Measurements from ENCODE around the gene KCNJ1.
A peak's percentile ranks its signal among the peaks of the same experiment; 100 is the strongest.

The KCNJ1 gene

DNA sequence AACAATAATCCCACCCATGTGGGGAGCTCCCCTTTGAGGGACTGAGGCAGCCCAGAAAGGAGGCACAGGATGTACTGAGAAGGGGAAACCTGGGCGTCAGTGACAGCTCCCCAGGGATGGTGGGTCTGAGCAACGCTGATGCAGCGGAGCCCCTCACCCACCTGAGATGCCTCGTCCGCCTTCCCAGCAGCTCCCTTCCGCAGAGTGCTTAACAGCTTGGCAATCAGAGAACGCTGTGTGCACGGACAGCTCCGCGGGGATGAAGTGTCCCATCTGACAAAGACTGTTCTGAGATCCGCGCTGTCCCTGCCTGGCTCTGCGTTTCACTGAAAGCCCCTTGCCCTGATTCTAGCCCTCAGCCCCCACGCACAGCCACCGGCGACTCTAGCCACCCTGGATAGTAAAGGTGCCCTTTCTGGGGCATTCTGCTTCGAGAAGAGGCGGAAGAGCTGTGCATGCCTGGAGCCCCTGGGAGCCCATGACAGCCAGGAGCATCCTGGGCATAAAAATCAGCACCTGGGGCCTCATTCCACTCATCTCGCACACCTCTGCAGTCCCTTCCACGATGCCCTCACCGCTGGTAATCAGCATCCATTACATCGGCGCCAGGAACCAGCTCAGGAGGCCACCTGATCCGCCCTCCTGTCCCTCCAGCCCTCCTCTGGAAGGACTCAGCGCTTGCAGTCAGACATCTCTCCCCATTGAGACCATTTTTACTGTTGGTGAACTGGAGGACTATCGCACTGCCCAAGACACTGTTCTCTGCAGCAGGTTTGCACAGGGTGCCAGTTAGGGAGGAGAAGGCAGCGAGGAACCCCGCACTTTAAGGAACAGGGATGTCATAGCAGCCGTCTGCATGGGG is 34.8 kb upstream of the KCNJ1 start:
- no peak for DNase-seq

DNA sequence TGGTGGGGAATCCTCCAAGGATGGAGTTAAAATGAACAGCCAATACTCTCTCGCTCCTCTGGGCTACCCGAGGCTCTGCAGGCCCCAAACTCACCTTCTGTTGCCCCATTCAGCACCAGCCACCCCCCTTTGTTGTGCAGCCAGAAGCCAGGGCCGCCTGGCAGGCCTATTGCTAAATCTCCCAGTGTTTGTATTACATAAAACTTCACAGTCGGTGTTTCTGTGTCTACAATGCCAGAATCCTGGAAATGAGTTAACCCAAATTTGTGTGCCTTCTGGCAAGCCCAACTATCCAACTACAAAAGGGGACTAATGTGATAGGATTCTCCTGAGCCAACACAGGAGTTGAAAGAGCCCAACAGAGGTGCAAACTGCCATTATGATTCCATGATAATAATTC is 33.4 kb upstream of the KCNJ1 start:
- no peak for DNase-seq

DNA sequence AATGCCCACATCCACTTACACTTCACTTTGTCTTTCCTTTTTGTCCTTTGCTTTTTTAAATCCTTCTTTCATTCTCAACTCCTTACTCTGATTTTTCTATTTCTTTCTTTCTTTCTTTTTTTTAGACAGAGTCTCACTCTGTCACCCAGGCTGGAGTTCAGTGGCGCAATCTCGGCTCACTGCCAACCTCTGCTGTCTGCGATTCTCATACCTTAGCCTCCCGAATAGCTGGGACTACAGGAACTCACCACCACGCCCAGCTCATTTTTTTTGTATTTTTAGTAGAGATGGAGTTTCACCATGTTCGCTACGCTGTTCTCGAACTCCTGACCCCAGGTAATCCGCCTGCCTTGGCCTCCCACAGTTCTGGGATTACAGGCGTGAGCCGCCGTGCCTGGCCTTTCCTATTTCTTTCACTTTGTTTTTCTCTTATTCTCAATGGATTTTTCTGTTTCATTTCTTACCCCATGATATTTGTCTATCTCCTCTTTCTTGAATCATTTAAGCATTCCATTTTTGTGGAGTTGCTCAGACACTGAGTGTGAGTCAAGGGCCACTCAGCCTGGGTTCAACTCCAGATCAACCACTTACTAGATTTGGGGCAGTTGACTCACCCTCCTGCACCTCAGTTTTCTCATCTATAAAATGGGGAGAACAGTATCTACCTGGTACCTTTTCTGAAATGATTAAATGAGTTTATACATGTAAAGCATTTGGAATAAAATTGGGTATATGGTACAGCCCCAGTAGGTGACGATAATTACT is 31.7 kb upstream of the KCNJ1 start:
- peak; percentile 35 for DNase-seq

DNA sequence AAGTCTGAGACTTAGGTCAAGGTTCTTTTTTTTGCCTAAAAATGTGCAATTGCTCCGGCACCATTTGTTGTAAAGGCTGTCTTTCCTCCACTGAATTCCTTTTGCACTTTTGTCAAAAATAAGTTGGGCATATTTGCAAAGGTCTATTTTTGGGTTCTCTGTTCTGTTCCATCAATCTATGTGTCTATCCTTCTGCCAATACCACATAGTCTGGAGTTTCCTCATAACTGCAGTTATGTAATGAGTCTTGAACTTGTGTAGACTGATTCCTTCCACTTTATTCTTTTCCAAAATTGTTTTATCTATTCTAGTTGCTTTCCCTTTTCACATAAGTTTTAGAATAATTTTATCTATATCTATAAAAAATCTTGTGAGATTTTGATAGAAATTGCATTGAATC is 30.7 kb upstream of the KCNJ1 start:
- DNase-seq: no peak

DNA sequence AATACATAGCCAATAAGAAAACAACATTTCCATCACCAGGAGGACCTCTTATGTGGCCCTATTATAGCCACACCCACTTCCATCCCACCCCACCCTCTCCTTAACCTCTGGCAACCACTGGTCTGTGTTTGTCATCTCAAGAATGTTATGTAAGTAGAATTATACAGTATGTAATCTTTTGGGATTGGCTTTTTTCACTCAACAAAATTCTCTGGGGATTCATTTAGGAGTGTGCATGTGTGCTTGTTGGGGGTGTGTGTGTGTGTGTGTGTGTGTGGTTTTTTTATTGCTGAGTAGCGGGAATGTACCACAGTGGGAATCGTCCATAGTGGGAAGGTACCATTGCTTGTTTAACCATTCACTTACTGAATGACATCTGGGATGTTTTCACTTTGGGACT is 29.3 kb upstream of the KCNJ1 start:
- DNase-seq: peak; percentile 46

DNA sequence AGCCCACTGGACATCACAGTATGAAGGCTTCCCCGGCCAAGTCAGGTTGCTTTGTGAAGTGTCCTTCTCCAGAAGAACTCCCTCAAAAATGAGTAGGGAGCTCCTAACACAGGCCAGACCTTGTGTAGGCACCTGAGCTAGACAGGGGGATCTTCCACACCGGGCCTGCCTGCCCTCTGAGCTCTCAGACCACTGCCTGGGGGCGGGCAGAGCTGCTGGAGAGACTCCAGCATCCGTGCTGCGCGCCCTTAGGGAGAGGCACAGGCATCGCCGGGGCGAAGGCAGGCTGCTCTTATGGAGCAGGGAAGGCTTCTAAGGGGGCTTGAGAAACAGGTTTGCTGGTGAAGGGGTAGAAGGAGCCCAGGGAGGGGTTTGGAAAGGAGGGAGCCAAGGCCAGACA is 28.4 kb upstream of the KCNJ1 start:
- no peak for DNase-seq

DNA sequence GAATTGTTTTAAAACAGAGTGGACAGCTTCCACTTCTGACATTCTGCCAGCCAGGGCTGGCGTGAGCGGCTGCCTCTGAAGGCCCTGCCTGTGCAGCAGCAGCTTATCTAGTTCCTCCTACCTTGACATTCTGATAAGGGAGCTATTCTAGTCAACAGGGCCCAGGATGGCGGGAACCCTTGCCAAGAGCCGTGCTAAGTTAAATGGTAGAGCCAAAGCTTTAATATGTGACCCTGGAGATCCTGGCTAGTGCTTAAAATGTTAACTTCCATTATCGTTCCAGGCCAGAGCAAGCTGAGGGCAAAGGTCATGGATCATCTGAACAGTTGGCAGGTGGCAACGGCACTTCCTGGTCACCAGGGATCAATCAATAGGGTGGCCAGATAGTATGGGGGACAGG is 27.6 kb upstream of the KCNJ1 start:
- DNase-seq: no peak

DNA sequence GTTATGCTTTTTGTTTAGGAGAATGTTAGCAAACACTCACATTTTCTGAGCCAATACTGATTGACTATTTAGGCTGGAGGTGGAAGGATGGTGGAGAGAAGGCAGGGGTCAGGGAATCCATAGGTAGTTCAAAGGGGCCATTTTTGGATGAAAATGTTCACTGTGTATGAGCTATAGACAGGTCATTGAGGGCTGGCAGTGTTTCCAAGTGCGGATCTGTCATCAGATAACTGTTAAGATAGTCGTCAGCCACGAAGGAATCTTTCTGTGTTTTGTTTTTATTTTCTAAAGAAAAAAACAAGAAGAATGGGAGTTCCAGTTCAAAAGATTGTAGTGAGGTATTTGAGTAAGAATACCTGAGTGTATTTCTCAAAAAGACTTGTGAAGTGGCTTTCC is 27.2 kb upstream of the KCNJ1 start:
- DNase-seq: no peak

DNA sequence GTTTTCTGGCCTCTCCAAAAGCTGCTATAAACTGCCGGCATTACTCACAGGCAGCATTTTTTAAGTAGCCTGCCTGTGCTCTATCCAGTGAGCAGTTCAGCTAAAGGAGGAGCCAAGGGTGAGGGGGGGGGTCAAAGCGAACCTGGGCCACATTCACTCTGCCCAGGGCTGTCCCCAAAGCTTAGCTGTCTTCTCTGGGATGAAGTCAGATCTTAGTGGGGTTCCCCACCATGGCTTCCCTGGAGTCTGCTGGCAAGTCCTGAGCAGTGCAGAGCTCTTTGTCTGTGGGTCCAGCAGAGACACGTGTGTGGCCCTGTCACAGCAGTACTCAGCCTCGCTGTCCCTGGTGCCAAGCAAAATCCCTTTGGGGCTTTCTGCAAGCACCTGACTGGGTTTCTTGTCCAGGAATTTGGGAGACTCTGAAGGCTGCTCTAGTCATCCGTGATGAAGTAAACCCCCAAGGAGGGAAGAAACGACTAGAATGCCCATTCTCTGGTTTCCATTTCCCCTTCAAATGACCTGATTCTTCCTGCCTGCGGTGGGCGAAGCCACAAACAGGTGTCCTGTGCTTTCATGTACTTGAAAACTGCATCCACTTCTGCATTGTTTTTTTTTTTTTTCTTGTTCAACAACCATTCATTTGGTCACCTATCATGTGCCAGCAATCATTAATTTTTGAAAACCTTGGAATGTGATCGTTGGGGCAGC is 26.6 kb upstream of the KCNJ1 start:
- no peak for DNase-seq

DNA sequence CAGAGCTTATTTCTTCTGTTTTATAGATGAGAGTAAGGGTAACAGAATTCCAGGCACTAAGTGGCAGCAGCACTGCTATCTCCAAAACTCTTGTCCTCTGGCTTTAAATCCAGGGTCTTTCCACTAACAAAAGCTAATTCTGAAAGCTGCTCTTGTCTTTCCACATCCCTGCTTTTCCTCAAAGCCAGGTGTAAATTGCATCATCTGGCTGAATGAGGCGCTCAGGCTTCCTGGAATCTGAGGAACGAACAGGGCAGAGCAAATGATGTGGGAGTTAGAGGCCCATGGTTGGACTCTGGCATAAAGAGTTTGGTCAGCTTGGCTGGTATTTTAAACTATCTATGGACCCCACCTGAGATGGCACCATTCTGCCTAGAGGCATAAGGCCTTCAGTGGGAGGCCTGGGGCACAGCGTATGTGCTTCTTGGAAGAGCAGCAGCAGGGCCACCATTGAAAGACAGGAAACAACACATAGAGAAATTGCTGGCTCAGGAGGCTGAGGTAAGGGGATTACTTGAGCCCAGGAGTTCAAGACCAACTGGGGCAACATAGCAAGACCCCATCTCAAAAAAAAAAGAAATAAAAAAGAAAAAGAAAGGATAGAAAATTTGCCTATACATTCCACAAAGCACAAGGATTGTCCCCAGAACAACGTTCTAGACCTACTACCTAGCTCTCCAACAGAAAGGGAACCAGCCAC is 25.9 kb upstream of the KCNJ1 start:
- DNase-seq: no peak

DNA sequence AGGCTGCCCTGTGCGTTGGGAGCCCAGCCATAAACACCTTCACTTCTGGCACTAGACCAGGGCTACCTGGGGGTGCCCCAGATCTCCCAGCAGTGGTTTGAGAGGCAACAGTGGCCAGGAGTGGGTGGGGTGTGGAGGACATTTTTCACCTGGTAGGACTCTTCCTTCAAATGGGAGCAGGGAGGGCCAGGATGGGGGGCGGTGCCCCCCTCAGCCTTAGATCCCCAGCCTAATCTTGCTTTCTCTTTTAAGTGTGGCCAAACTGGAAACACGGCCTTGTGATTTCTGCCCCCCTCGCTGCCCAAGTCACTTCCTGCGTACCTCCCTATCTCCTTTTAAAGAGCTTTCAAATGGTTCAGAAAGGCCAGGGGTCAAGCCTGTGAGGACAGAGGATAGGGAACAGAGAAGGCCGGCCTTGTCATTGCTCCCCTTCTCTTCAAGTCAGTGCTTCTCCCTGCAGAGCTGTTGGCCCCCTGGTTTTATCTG is 24.9 kb upstream of the KCNJ1 start:
- no peak for DNase-seq

DNA sequence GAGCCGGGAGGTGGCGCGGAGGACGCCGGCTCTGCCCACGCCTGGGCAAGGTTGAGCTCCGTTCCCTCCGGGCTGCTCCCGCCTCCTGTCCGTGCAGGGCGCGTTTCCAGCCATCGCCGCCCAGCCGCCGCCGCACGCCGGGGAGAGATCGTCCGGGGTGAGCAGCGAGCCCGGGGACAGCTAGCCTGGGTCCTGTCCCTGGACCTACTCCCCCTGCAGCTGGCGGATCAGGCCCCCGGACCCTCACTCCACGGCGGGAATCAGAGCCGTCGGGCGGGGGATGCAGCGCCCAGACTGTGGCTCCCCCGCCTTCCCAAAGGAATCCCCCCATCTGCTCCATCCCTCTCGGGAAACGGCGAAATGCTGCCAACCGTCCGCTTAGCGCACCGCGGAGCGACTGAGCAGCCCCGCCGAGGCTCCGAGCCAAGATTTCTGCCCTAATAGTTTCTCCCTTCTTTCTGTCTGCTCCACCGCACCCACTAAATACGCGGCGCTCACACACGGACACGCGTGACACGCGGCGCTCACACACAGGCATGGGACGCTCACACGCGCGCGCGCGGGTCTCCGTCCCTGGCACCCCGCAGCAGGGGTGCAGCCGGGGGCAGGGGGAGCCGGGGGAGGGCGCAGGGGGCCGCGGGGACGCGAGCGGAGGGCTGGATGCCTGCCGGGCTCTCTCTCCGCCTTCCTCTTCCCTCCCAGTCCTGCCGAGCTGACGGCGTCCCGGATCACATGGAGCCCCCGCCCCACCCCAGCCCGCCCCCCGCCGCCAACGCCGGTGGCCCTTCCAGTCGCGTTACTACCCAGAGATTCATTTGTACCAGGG is 23.7 kb upstream of the KCNJ1 start, which contains the start of gene KCNJ5:
Gene KCNJ5 (plus strand): TSS at position 814 of the 826 bp plus-strand sequence. CDS start 19,918 bp downstream, outside the sequence.
- DNase-seq: peak; percentile 32

DNA sequence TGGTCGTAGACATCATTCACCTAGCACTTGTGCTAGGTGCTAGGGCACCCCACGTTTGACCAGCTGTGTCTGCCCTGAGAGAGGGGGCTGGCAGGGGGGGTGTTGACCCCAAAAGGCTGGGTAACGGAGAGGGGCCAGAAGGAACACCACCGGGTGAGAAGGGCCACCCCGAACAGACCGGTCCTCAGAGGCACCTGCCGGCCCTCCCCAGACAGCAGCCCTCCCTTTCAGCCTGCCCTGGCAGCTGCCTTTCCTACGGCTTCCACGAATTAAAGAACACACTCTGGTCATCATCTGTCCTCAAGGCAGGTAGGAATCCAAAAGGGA is 23.1 kb upstream of the KCNJ1 start:
- DNase-seq: no peak

DNA sequence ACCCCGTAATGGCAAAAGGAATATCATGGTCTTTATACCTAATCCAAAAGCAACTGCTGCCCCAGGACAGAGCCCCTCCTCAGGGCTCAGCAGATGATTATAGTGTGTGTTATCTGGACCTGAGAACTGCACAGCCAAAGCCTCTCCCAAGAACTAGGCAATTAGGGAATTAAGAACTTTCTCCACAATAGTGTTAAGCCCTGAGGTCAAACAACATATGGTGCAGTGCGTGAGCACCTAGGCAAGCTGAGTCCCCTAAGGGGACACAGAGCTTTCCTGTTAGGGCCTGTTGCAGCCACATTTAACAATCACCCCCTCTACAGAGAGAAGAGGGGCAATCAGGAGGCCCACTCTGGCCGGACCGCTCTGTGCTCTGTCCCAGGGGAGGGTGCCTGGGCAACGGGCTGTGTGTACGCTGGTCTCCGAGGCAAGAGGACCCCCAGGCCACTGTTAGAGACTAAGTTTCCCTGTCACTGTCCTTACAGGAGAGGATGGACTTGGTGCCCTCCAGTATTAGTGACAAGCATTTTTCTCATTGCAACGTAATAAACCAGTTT is 22.6 kb upstream of the KCNJ1 start:
- no peak for DNase-seq

DNA sequence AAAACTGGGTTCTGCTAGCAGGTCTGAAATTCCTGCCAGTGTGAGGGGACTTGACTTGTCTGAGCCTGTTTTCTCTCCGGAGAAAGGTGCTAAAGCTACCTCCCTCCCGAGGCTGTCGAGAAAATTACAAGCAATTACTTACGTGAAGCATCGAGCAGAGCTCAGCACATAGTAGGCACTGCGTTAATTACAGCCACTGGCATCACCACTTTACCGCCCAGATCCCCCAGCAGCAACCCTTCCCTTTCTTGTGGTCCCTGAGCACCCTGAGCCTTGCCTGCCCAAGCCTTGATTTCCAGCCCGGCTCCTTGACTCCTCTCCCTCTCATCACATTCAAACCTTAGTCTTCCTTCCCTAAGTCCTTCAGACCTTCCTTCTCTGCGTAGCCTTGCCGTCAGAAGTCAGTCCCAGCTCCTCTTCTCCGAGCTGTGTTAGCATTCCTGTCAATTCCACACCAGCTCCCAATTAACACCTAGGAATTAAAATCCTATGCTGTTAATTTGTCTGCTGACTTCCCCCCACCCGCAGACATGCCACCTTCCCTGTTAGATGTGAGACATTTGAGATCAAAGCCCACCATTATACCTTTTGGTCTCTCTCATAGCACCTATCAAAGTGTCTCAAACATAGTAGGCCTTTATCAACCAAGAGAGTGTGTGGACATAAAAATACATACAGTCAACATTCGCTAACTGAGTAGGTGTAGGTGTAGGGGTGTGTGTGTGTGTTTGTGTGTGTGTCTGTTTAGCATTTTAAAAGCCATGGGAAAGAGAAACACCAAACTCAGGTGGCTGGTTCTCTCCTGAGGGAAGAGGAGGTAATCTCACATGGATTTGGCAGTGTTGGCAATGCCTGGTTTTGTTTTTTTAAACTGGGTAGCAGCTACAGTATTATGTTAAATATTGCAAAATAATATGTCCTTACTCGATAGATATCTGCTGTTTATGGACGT is 21.2 kb upstream of the KCNJ1 start:
- DNase-seq: no peak

DNA sequence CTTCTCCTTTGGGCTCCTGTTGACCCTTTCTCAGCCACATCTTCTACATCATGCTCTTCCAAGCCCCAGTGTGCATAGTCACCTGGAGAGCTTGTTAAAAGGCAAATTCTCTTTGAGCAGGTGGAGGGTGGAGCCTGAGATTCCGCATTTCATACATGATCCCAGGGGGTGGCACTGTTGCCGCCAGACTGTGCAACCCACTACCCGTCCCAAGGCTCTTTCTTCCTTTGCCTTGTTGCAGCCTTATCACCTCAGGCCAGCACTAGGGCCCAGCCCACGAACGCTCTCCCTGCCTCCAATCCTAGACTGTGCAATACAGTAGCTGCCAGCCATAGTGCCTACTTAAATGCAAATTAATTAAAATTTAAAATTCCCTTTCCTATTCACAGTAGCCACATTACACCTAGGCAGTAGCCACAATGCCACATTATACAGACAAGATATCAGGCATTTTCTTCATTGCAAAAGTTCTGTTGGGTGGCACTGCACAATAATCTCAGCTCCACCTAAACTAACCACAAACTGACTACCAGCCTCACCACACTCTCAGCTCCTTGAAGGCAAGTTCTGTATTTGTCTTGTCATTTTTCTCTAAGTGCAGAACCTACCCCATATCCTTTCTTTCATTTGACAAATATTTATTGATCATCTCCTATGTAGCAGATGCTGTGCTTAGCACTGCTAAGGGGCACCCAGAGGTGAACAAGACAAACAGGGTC is 19.5 kb upstream of the KCNJ1 start:
- DNase-seq: no peak

DNA sequence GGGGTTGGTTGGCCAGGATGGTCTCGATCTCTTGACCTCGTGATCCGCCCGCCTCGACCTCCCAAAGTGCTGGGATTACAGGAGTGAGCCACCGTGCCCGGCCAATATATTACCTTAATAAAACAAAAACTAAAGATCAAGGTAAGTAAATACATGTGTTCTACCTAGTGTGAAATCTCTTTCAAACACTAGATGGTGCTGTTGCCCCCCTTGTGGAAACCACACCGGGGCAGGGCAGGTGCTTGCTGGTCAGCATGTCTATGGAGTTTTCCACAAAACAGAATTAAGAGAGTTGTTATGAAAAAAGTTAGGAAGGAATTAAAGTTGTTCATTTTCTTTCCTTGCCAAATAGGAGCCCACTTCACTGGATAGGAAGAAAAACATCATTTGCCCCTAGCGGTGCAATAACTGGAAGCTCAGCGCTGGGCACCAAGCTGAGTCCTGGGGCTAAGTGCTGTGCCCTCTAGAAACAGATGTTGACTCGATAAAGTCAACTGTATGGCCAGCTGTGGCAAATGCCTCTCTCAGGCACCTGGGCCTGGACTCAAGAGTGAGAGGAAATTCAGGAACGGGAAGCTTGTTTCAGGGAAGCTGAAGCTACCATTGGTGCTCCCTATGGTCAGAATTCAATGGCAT is 17.7 kb upstream of the KCNJ1 start:
- peak; percentile 65 for DNase-seq

DNA sequence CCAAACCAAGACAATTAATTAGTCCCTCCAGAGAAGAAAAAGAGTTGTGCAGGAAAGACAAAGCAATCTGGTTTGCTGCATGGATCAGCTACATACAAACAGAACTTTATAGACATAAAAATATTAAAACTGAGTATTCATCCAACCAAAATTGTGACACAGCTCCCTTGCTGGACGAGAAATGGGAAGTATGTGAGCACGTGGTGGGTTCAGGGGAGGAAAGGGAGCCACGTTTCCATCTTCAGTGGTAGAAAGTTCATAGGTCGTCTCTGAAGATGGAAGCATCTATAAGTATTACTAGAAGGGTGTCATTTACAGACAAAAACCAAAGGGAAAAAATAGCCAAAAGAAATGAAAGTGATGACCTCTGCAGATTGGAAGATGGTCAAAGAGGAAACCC is 17.0 kb upstream of the KCNJ1 start:
- DNase-seq: no peak

DNA sequence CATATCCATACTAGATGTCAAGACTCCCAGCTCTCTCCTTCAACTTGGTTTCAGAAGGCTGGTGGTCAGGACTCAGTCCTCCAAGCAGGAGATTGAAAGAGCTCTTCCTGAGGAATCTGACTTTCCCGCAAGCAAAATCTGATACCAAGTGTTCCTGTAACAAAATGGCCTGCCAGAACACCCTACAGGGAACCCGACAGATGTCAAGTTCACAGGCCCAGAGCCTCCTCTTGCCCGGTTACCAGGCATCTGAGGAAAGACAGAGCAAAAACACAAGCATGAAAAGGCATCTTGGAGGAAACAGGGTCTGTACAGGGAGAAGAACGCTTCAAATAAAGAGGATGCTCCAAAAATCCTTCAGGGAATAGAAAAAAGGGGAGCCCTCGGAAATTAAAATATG is 15.4 kb upstream of the KCNJ1 start:
- no peak for DNase-seq
